ENCODE results near the gene RHOF. TPM values are rescaled to one million over a fixed set of nuclear protein-coding genes. Genes with fewer than 3 reads are reported as not detected.
A peak's percentile ranks its signal among the peaks of the same experiment; 100 is the strongest.

The RHOF gene
- total RNA-seq, 2 experiments from 2014 or later, result 23.5 to 53.7 TPM

DNA sequence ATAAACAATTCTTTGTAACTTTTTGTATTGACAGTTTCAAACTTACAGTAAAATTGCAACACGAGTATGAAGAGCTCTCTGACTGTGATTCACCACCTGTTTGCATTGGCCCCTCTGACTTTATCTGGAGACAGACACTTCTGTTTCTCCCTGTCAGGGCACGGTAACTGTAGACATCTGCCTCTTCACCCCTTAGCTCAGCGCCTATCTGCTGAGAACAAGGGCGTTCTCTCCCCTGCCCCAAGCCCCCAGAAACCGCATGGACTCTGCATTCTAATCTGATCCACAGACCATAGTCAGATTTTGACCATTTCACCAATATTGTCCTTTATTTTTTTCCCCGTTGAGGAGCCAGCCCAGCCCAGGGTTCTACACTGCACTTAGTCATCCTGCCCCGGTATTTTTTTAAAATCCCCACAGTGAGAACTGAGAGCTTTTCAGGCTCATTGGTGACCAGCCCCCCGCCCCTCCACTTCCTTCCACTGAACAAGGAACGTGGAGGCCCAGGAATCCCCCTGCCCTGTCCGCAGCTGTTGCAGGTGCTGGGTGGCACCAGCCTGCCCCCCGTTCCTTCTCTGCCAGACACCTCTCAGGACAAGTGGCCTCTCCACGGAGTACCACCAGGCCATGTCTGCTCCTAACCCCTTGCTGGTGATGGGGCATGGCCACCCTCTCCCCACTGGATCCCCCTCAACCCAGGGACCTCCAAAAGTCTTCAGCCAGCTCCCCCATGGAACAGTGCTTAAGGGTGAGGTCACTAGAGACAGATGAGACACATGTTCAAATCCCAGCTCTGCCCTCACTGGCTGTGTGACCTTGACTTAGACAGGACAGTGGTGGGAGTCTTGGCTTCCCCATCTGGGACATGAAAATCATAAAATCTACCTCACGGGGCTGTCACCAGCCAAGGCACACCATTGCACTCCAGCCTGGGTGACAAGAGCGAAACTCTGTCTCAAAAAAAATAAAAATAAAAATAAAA lies 11.2 kb downstream of the RHOF start:
- Histone ChIP-seq H3K9me2 (ENCODE audit: insufficient read depth, low read length) (no peaks in the 10 kb centered on the region), H2AFZ (ENCODE audit: low read length) (no peak overlapping the region), H4K20me1 (ENCODE audit: insufficient read depth, low read length) (no peaks in the 10 kb centered on the region), H3K9me3 (ENCODE audit: low read length) (no peaks in the 10 kb centered on the region), H3K27ac (ENCODE audit: low read depth, low read length, poor library complexity, severe bottlenecking) (peak overlapping the region; percentile 61), H3K79me2 (ENCODE audit: insufficient read depth, low read depth, low read length) (no peaks in the 10 kb centered on the region), H3K4me2 (ENCODE audit: low read length) (peak overlapping the region; percentile 62), H3K4me1 (ENCODE audit: insufficient read depth, low read length, poor library complexity, severe bottlenecking) (peaks cover 38% of the 10 kb centered on the region), H3K36me3 (ENCODE audit: insufficient read depth, low read length) (peaks cover 17% of the 10 kb centered on the region; the same call in 1 of the 2 replicates), H3K4me3 (ENCODE audit: low read depth, low read length, poor library complexity, severe bottlenecking) (peak overlapping the region; percentile 20)
- no peak for TF ChIP-seq EZH2phosphoT487 (IDR thresholded peaks at IDR 0.05; ENCODE audit: borderline replicate concordance, low read depth, low read length)
- TF ChIP-seq, protein P1, sequence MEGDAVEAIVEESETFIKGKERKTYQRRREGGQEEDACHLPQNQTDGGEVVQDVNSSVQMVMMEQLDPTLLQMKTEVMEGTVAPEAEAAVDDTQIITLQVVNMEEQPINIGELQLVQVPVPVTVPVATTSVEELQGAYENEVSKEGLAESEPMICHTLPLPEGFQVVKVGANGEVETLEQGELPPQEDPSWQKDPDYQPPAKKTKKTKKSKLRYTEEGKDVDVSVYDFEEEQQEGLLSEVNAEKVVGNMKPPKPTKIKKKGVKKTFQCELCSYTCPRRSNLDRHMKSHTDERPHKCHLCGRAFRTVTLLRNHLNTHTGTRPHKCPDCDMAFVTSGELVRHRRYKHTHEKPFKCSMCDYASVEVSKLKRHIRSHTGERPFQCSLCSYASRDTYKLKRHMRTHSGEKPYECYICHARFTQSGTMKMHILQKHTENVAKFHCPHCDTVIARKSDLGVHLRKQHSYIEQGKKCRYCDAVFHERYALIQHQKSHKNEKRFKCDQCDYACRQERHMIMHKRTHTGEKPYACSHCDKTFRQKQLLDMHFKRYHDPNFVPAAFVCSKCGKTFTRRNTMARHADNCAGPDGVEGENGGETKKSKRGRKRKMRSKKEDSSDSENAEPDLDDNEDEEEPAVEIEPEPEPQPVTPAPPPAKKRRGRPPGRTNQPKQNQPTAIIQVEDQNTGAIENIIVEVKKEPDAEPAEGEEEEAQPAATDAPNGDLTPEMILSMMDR (conservative IDR thresholded peaks at IDR 0.05; ENCODE audit: low read length), result no peak
- POLR2A ChIA-PET, result interaction anchor here (0.6 to 1.7 kb wide), 11 partner anchors 7 to 1633 kb away, joined by 3 to 9 read pairs (median 4); no protein-coding TSS in a partner anchor
- intact Hi-C loops (cut with micrococcal nuclease; ENCODE audit: unreplicated experiment), result no loop called here
- CTCF ChIA-PET (ENCODE audit: unreplicated experiment), result interaction anchor here (0.6 to 1.6 kb wide), 5 partner anchors 10 to 29 kb away, joined by 3 to 13 read pairs (median 3); partner anchors contain the start of gene RHOF
- peak; percentile 48 for DNase-seq (ENCODE audit: low spot score)
- no TSS peak for BruUV-seq (replicated peaks)

DNA sequence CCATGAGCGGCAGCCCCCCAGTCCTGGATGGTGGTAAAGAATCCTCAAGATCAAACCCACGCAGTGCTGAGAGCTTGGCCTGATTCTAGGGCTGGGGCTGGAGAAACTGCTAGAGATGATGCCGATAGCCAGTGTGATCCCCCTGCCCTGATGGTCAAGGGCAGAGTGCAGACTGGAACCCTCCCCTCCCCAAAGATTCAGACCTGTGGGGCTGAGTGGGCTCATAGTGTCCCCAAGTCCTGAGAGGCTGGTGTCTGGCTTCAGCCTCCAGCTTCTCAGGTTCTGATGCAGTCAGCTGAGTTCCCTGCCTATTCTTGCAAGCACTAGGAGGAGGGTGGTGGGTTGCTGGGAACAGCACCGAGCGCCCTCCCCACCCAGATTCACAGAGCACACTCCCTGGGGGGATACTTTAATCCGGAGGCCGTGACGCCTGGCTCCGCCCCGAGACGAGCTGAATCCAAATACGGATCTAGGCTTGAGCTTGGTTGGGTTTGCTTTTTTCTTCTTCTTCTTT lies 11.9 kb downstream of the RHOF start:
- Histone ChIP-seq H3K9me3 (ENCODE audit: low read length) (no peaks in the 10 kb centered on the region), H3K36me3 (ENCODE audit: insufficient read depth, low read length) (peaks cover 17% of the 10 kb centered on the region; the same call in 1 of the 2 replicates), H3K27ac (ENCODE audit: low read depth, low read length, poor library complexity, severe bottlenecking) (peak overlapping the region; percentile 61), H2AFZ (ENCODE audit: low read length) (no peak overlapping the region), H4K20me1 (ENCODE audit: insufficient read depth, low read length) (no peaks in the 10 kb centered on the region), H3K9me2 (ENCODE audit: insufficient read depth, low read length) (no peaks in the 10 kb centered on the region), H3K4me2 (ENCODE audit: low read length) (peak overlapping the region; percentile 62), H3K79me2 (ENCODE audit: insufficient read depth, low read depth, low read length) (no peaks in the 10 kb centered on the region), H3K4me1 (ENCODE audit: insufficient read depth, low read length, poor library complexity, severe bottlenecking) (peaks cover 39% of the 10 kb centered on the region), H3K4me3 (ENCODE audit: low read depth, low read length, poor library complexity, severe bottlenecking) (peak overlapping the region; percentile 20)
- TF ChIP-seq EZH2phosphoT487 (IDR thresholded peaks at IDR 0.05; ENCODE audit: borderline replicate concordance, low read depth, low read length), result no peak
- TF ChIP-seq, protein P1 (conservative IDR thresholded peaks at IDR 0.05; ENCODE audit: low read length), result no peak
- no peak for DNase-seq (ENCODE audit: low spot score)
- no TSS peak for BruUV-seq (replicated peaks)
- ChIA-PET POLR2A (interaction anchor here (0.6 to 1.7 kb wide), 8 partner anchors 8 to 110 kb away, joined by 3 to 9 read pairs (median 5); no protein-coding TSS in a partner anchor), CTCF (ENCODE audit: unreplicated experiment) (interaction anchor here (0.6 to 1.6 kb wide), 5 partner anchors 11 to 29 kb away, joined by 3 to 13 read pairs (median 3); partner anchors contain the start of gene RHOF)
- intact Hi-C loops (cut with micrococcal nuclease; ENCODE audit: unreplicated experiment), result no loop called here
